Activated CD8-positive, alpha-beta T cell treated with anti-CD3 and anti-CD28 coated beads, Interleukin-2, amount 10 ng/mL, durations not matched to agents 7 days and 5 days (primary cell): ENCODE data around the gene PCDH19. TPM values are rescaled to one million over a fixed set of nuclear protein-coding genes. Genes with fewer than 3 reads are reported as not detected.

ENCODE experiments used
- ATAC-seq: fragments of 150-1000 bp; cut with Tn5 transposase; one replicate; pipeline ENCODE4 v1.10.0; 2021; ENCODE audit warnings: moderate library complexity
- CTCF ChIA-PET: fragments of 350-600 bp; sonication (Branson Sonifier 250); formaldehyde crosslinking; loops from one replicate; lab custom pipeline; 2021; ENCODE audit warnings: antibody characterized with exemption; lab: Charles Lee
- POLR2A ChIA-PET: fragments of 350-600 bp; sonication (Branson Sonifier 250); formaldehyde crosslinking; loops from one replicate; lab custom pipeline; 2021; ENCODE audit warnings: antibody characterized with exemption; lab: Charles Lee
- DNase-seq: peaks from one replicate; pipeline ENCODE4 v3.0.0-alpha.2; 2020
- H3K27ac Mint-ChIP-seq: one replicate; pipeline ENCODE4 v1.8.0; 2021; ENCODE audit warnings: mild to moderate bottlenecking, mixed read lengths
- H3K27me3 Mint-ChIP-seq: one replicate; pipeline ENCODE4 v1.8.0; 2021; ENCODE audit warnings: low read depth, mixed read lengths
- H3K36me3 Mint-ChIP-seq: one replicate; pipeline ENCODE4 v1.8.0; 2021; ENCODE audit warnings: low read depth, mixed read lengths
- H3K4me1 Mint-ChIP-seq: one replicate; pipeline ENCODE4 v1.8.0; 2021; ENCODE audit warnings: low read depth, mixed read lengths
- H3K4me3 Mint-ChIP-seq: one replicate; pipeline ENCODE4 v1.8.0; 2021; ENCODE audit warnings: mild to moderate bottlenecking, mixed read lengths
- H3K9me3 Mint-ChIP-seq: one replicate; pipeline ENCODE4 v1.8.0; 2022; ENCODE audit warnings: mixed read lengths; ENCODE audit not compliant: insufficient read depth
- total RNA-seq, 2 experiments: library from RNA; stranded (reverse); gene quantifications; one replicate each; pipeline ENCODE4 v1.2.3, GENCODE V29; 2021

Gene PCDH19
- total RNA-seq, 2 experiments from 2014 or later, result not detected

DNA sequence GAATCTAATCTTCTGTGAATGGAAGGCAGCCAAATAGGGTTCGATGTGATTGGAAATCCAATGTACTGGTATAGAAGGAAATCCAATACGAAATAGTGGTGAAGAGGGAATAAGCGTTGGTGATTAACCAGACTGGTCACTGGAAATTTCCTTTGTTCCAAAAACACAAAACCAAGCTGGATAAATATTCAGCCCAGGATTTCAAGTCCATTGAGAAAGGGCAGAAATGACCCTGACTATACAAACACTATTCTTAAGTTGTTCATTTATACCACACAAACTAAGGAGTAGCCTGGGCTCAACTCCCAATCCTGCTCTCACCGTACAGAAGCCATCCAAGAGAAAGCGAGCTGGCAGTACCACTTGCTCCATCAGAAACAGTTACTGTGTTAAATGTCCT, 32.2 kb downstream of the PCDH19 start:
- no peaks in the 10 kb centered on the region for H3K27me3 Mint-ChIP-seq
- no peaks in the 10 kb centered on the region for H3K36me3 Mint-ChIP-seq
- H3K4me3 Mint-ChIP-seq, result no peak overlapping the region
- DNase-seq (no peak), ATAC-seq (no peak)
- H3K9me3 Mint-ChIP-seq, result no peaks in the 10 kb centered on the region
- CTCF ChIA-PET, result interaction anchor here (1.5 kb wide), 1 partner anchor 8 kb away, joined by 3 read pairs; no protein-coding TSS in a partner anchor
- H3K27ac Mint-ChIP-seq, result no peak overlapping the region
- POLR2A ChIA-PET, result no interaction called here
- H3K4me1 Mint-ChIP-seq, result no peaks in the 10 kb centered on the region

DNA sequence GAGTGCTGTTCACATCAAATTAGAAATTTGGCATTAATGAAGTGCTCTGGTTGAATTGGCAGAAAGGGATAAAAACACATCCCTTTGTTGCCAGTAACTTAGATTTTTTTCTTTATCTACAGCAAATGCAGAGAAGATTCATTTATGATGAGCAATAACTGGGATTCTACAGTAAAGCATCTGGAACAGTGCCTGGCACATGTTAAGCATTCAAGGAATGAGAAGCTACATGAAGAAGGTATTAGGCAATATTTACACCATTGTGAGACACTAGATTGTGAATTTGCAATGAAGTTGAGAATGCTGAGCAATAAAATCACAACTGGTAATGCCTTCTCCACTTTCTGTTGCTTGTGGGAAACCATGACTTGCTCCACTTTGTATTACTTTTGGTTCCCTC, 33.5 kb downstream of the PCDH19 start:
- H3K4me3 Mint-ChIP-seq, result no peak overlapping the region
- H3K36me3 Mint-ChIP-seq, result no peaks in the 10 kb centered on the region
- H3K4me1 Mint-ChIP-seq, result no peaks in the 10 kb centered on the region
- CTCF ChIA-PET, result no interaction called here
- ATAC-seq (no peak), DNase-seq (no peak)
- H3K27ac Mint-ChIP-seq, result no peak overlapping the region
- POLR2A ChIA-PET, result no interaction called here
- no peaks in the 10 kb centered on the region for H3K27me3 Mint-ChIP-seq
- no peaks in the 10 kb centered on the region for H3K9me3 Mint-ChIP-seq

DNA sequence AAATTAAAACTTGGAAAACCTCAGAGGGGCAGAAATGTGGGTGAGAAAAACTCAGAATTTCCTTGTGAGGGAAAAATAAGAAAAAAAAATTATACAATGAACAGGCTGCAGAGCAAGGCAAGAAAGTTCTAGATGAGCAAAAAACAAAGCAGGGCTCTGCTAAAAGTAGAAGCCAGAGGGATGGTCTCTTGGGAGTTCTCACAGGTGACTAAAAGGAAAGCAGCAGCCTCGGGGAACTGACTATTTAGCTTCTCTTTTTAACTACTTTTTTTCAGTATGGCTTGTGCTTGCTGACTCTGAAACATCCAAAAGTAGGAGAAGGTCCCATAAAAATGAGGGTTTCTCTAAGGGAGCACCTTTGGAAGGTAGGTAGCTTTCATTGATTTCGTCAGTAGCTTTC, 36.4 kb downstream of the PCDH19 start:
- H3K9me3 Mint-ChIP-seq, result no peaks in the 10 kb centered on the region
- no peaks in the 10 kb centered on the region for H3K36me3 Mint-ChIP-seq
- ATAC-seq (no peak), DNase-seq (no peak)
- ChIA-PET CTCF (no interaction called here), POLR2A (no interaction called here)
- no peaks in the 10 kb centered on the region for H3K4me1 Mint-ChIP-seq
- no peaks in the 10 kb centered on the region for H3K27me3 Mint-ChIP-seq
- no peak overlapping the region for H3K4me3 Mint-ChIP-seq
- H3K27ac Mint-ChIP-seq, result no peak overlapping the region

DNA sequence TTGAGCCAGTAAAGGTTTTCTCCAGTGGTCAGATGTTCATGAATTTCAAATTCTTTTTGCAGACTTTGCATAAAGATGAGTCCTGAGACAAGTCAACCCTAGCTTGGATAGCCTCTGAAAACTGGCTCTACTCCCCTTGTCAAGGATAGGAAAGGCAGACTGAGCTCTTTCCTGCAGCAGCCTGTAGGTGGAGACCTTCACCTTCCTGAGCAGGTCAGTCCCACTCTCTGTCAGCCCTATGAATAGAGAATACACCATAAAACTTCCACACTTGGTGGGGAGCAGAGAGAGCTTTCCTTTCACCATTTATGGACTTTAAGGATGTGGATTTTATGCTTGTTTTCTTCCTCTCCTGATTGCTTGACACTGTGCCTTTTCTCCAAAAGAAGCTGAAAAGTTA, 41.9 kb downstream of the PCDH19 start:
- no peak for DNase-seq
- CTCF ChIA-PET, result interaction anchor here (1.1 kb wide), 1 partner anchor 45 kb away, joined by 4 read pairs; no protein-coding TSS in a partner anchor
- no peak overlapping the region for H3K4me3 Mint-ChIP-seq

DNA sequence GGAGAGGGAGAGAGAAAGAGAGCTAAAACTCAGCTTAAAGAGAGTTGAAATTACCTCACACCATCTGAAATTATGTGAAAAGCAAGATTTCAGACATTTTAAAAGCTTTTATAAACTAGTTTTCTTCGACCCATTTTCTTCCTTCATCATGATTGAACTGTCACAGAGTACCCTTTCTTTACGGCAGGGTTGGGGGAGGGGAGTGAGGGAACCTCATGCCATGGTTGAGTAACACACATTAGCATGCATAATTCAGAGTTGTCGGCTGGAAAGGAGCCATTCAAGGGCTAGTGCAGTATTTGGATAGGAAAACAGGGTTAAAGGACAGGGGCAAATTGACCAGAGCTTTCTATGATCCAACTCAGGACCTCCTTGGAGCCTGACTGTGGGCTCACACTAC, 46.2 kb downstream of the PCDH19 start:
- DNase-seq (no peak), ATAC-seq (no peak)
- H3K4me1 Mint-ChIP-seq, result no peaks in the 10 kb centered on the region
- ChIA-PET POLR2A (no interaction called here), CTCF (no interaction called here)
- no peaks in the 10 kb centered on the region for H3K36me3 Mint-ChIP-seq
- H3K9me3 Mint-ChIP-seq, result no peaks in the 10 kb centered on the region
- H3K27ac Mint-ChIP-seq, result no peak overlapping the region
- no peaks in the 10 kb centered on the region for H3K27me3 Mint-ChIP-seq
- no peak overlapping the region for H3K4me3 Mint-ChIP-seq

More for the DNA sequence above, 41.9 kb downstream of the PCDH19 start:
- Mint-ChIP-seq H3K4me1 (no peaks in the 10 kb centered on the region), H3K9me3 (no peaks in the 10 kb centered on the region), H3K27me3 (no peaks in the 10 kb centered on the region), H3K36me3 (no peaks in the 10 kb centered on the region), H3K27ac (no peak overlapping the region)
- no peak for ATAC-seq
- POLR2A ChIA-PET, result no interaction called here

DNA sequence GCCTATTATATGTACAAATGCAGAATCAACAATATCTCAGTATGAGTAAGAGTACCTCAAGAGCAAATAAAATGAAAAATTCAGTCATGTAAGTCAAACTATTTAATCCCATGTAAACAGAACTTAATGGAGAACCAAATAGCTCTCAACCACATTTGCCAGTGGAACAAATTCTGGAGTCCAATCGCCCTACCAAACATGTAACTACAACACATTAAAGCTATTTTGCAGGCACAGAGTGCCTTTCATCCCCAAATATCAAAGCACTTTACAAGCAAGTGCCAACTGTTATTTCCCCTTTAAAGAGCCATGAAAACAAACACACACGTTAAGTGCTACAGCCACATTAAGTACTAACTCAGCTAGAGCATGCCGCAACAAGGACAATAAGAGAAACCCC, 51.3 kb downstream of the PCDH19 start:
- CTCF ChIA-PET, result no interaction called here
- H3K9me3 Mint-ChIP-seq, result no peaks in the 10 kb centered on the region
- no peak for ATAC-seq

DNA sequence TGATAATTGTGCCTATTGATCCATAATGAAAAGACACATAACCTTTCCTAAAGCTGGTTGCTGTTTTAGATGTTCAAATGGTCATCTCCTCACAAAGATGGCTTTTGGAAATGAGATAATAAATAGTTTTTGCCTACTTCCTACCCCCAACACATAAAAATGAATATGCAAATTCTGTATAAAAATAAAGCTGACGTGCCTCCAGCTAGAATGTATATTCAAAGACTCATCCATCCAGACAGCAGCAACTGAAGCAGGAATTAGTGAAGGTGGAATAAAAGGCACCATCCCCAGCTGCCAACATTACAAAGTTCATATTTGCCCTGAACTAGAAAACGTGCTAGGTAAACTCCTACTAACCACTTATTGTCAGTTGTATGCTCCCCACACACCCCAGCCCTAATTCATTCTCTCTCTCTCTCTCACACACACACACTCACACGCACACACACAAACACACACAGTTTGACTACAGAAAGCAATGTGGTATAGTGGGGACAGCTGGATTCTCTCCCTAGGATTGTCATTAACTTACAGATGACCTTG, 53.6 kb downstream of the PCDH19 start:
- ChIA-PET CTCF (no interaction called here), POLR2A (no interaction called here)
- Mint-ChIP-seq H3K27me3 (no peaks in the 10 kb centered on the region), H3K27ac (no peak overlapping the region), H3K4me3 (no peak overlapping the region), H3K36me3 (no peaks in the 10 kb centered on the region), H3K4me1 (no peaks in the 10 kb centered on the region), H3K9me3 (no peaks in the 10 kb centered on the region)
- no peak for DNase-seq
- no peak for ATAC-seq

More for the DNA sequence above, 51.3 kb downstream of the PCDH19 start:
- POLR2A ChIA-PET, result no interaction called here
- no peaks in the 10 kb centered on the region for H3K4me1 Mint-ChIP-seq
- H3K27me3 Mint-ChIP-seq, result no peaks in the 10 kb centered on the region
- H3K27ac Mint-ChIP-seq, result no peak overlapping the region
- H3K4me3 Mint-ChIP-seq, result no peak overlapping the region
- H3K36me3 Mint-ChIP-seq, result no peaks in the 10 kb centered on the region
- DNase-seq, result no peak

DNA sequence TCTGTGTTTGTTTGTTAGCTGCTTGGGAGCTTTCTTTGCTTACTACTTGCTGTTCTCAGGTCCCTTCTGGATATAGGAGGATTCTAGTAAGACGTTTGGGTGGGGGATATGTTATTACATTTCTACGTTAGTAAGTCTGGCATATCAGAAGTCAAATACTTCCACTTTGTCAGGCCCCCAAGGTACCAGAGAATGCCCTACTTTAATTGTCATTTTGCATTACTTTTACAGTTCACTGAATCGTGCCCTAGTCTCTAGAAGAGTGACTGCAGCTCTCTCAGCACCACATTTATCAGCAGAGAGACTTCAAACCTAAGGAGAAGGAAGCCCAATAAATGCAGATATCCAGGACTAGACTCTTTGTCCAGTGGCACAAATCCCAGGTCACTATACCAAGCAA, 54.4 kb downstream of the PCDH19 start:
- Mint-ChIP-seq H3K4me3 (no peak overlapping the region), H3K4me1 (no peaks in the 10 kb centered on the region), H3K27me3 (no peaks in the 10 kb centered on the region), H3K27ac (no peak overlapping the region), H3K36me3 (no peaks in the 10 kb centered on the region), H3K9me3 (no peaks in the 10 kb centered on the region)
- ChIA-PET POLR2A (no interaction called here), CTCF (no interaction called here)
- DNase-seq (no peak), ATAC-seq (no peak)

DNA sequence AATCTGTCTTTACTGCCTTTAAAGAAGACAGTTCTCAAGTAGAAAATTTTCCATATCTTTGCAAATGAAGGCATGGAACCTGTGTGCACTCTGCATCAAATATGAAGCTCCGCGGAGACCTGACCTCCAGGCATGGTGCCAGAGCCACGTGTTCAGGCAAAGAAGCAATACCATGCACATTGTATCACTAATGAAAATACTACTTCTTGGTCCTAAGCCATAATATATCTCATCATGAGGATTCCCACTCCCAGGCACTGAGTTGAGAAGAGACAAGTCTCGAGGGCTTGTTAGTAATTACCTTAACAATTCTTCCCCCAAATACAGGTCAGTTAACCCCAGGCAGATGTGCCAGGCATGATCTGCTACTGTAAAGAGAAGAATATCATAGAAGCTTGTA, 56.7 kb downstream of the PCDH19 start:
- CTCF ChIA-PET, result no interaction called here

DNA sequence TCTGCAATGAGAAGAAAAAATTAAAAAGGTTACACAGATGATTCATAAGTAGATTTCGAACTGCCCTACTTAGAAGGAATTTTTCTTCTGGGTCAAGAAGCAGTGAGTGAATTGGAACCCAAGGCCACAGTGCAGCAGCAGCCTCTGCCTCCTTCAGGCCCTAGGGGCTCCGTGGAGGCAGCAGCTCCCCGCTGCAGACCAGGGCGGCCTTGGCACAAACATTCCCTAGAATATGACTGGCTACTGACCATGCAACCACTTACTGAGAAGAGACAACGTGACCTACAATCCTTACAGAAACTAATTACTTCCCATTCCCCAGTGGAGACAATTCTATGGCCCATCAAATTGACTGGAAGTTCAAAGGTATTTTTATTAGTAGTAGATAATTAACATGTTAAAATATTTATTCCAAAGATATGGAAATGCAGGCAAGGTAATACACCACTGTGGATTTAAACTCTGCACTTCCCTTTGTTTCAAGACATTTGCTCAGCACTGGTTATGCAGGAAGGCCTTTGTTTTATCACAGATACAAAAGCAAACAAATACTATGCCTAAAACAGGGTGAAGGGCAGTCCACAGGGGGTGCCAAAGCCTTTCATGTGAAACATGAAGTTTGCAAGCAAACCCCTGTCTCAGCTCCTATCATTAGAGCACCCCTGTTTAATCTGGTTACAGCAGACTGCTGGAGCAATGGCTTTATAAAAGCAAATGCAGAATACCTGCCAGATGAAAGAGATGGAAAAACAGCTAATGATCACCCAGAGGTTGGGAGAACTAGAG, 59.2 kb downstream of the PCDH19 start:
- ChIA-PET POLR2A (no interaction called here), CTCF (no interaction called here)
- Mint-ChIP-seq H3K27me3 (no peaks in the 10 kb centered on the region), H3K4me3 (no peak overlapping the region), H3K27ac (no peak overlapping the region), H3K4me1 (no peaks in the 10 kb centered on the region), H3K36me3 (no peaks in the 10 kb centered on the region), H3K9me3 (no peaks in the 10 kb centered on the region)
- ATAC-seq (no peak), DNase-seq (no peak)

More for the DNA sequence above, 56.7 kb downstream of the PCDH19 start:
- Mint-ChIP-seq H3K27me3 (no peaks in the 10 kb centered on the region), H3K4me3 (no peak overlapping the region), H3K36me3 (no peaks in the 10 kb centered on the region), H3K9me3 (no peaks in the 10 kb centered on the region), H3K27ac (no peak overlapping the region), H3K4me1 (no peaks in the 10 kb centered on the region)
- POLR2A ChIA-PET, result no interaction called here
- ATAC-seq (no peak), DNase-seq (no peak)

DNA sequence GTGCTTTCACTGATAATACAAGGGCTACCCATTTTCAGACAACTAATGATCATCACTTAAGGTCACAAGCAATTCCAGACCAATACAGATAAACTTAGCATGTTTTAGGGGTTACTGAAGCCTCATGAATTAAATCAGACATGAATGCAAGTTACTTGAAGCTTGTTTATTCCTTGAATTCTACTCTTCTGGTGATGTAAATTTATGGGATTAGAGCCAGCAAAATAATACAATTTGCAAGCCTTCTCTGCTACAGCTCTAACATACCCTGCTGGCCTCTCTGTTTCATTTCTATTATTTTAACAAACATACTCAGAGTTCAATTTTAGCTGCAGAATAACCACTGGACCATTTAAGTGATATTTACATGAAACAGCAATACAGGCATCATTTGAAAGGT, 60.7 kb downstream of the PCDH19 start:
- ChIA-PET POLR2A (no interaction called here), CTCF (no interaction called here)
- Mint-ChIP-seq H3K9me3 (no peaks in the 10 kb centered on the region), H3K27me3 (no peaks in the 10 kb centered on the region), H3K4me3 (no peak overlapping the region), H3K4me1 (no peaks in the 10 kb centered on the region), H3K36me3 (no peaks in the 10 kb centered on the region), H3K27ac (no peak overlapping the region)
- DNase-seq, result no peak
- ATAC-seq, result no peak

DNA sequence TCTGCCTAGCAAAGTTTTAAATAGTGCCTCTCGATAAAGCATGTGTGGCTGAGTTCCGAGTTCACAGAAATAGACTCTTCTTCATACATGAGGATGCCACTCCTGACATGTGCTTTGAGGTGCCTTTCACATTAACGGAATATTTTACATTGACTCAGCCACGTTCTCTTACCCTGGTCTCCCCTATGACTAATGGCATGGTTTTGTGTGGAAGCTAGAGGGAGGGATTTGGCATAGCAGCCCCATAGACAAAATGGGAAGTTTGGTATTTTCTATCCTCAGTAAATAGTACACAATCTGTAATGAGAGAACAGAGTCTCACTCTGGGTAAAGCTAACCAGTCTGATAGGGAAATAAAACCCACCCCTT, 68.9 kb downstream of the PCDH19 start:
- no peaks in the 10 kb centered on the region for H3K27me3 Mint-ChIP-seq
- H3K4me3 Mint-ChIP-seq, result no peak overlapping the region
- ATAC-seq (no peak), DNase-seq (no peak)
- H3K27ac Mint-ChIP-seq, result no peak overlapping the region
- H3K4me1 Mint-ChIP-seq, result no peaks in the 10 kb centered on the region
- ChIA-PET POLR2A (no interaction called here), CTCF (no interaction called here)
- no peaks in the 10 kb centered on the region for H3K9me3 Mint-ChIP-seq
- no peaks in the 10 kb centered on the region for H3K36me3 Mint-ChIP-seq
